ENCODE data around the gene KCTD16. TPM values are rescaled to one million over a fixed set of nuclear protein-coding genes. Genes with fewer than 3 reads are reported as not detected.

KCTD16 gene
- polyA plus RNA-seq, 1 of the 3 experiments (the other 2 are of a cell fraction) = 0.03 TPM

GRCh38 chr5:144335561-144335960, 164.9 kb downstream of the KCTD16 start:
- Histone ChIP-seq H3K9me2 (no peaks in the 10 kb centered on the region), H3K9ac (no peak overlapping the region), H3K4me3 (ENCODE audit: low read depth in 2 of 2, low read length in 1 of 2) (no peak overlapping the region), H3K27me3 (ENCODE audit: insufficient read depth) (no peaks in the 10 kb centered on the region), H3K9me3 (no peaks in the 10 kb centered on the region), H3K79me2 (ENCODE audit: insufficient read depth) (no peaks in the 10 kb centered on the region), H2AFZ (ENCODE audit: low read depth) (no peak overlapping the region), H3K27ac (ENCODE audit: low read depth in 2 of 2, low read length in 1 of 2) (no peak overlapping the region), H3K36me3 (replicated peaks in 1 of 2; ENCODE audit: control insufficient read depth in 1 of 2, insufficient read depth in 2 of 2, low read length in 1 of 2) (no peaks in the 10 kb centered on the region), H3F3A (replicated peaks; ENCODE audit: insufficient read depth) (no peaks in the 10 kb centered on the region), H4K20me1 (ENCODE audit: insufficient read depth) (no peaks in the 10 kb centered on the region), H3K4me1 (ENCODE audit: control insufficient read depth in 1 of 2, insufficient read depth in 2 of 2, low read depth in 1 of 2, low read length in 1 of 2) (peaks cover 0 to 6% of the 10 kb centered on the region in 2 experiments; a peak in 1 of 4 replicates), H3K4me2 (no peak overlapping the region)
- ChIA-PET POLR2A (no interaction called here), CTCF (interaction anchor here (0.7 to 2.2 kb wide), 3 partner anchors 13 to 17 kb away, joined by 3 to 9 read pairs (median 3); no protein-coding TSS in a partner anchor)
- no peak for DNase-seq
- 42% methylated on average over 1 of the region's 1 CpG for WGBS (ENCODE audit: low lambda C conversion rate)
- TF ChIP-seq TAF1 (IDR thresholded peaks at IDR 0.05; ENCODE audit: borderline replicate concordance, low read depth, low read length) (no peak), TCF12 (IDR thresholded peaks at IDR 0.05) (no peak), CHD2 (IDR thresholded peaks at IDR 0.05; ENCODE audit: low read length, partially characterized antibody) (no peak), RAD21 (IDR thresholded peaks at IDR 0.05; ENCODE audit: low read length) (no peak), FOXJ3 (CRISPR knock-in tag; IDR thresholded peaks at IDR 0.05) (no peak), SIN3A (IDR thresholded peaks at IDR 0.05; ENCODE audit: borderline replicate concordance, low read depth, low read length) (no peak), EZH2phosphoT487 (IDR thresholded peaks at IDR 0.05; ENCODE audit: borderline replicate concordance, low read depth) (no peak), IRF3 (IDR thresholded peaks at IDR 0.05; ENCODE audit: low read depth, low read length) (no peak), MAX (IDR thresholded peaks at IDR 0.05; ENCODE audit: low read depth) (no peak), MEF2A (IDR thresholded peaks at IDR 0.05; ENCODE audit: borderline replicate concordance, low read depth) (no peak), RFX5 (IDR thresholded peaks at IDR 0.05; ENCODE audit: low read length) (no peak), YY1 (IDR thresholded peaks at IDR 0.05; ENCODE audit: low read depth) (no peak), SMC3 (IDR thresholded peaks at IDR 0.05; ENCODE audit: low read depth, low read length) (no peak)
- TF ChIP-seq, protein P1, sequence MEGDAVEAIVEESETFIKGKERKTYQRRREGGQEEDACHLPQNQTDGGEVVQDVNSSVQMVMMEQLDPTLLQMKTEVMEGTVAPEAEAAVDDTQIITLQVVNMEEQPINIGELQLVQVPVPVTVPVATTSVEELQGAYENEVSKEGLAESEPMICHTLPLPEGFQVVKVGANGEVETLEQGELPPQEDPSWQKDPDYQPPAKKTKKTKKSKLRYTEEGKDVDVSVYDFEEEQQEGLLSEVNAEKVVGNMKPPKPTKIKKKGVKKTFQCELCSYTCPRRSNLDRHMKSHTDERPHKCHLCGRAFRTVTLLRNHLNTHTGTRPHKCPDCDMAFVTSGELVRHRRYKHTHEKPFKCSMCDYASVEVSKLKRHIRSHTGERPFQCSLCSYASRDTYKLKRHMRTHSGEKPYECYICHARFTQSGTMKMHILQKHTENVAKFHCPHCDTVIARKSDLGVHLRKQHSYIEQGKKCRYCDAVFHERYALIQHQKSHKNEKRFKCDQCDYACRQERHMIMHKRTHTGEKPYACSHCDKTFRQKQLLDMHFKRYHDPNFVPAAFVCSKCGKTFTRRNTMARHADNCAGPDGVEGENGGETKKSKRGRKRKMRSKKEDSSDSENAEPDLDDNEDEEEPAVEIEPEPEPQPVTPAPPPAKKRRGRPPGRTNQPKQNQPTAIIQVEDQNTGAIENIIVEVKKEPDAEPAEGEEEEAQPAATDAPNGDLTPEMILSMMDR (IDR thresholded peaks at IDR 0.05) = no peak
- TF ChIP-seq, protein P2, sequence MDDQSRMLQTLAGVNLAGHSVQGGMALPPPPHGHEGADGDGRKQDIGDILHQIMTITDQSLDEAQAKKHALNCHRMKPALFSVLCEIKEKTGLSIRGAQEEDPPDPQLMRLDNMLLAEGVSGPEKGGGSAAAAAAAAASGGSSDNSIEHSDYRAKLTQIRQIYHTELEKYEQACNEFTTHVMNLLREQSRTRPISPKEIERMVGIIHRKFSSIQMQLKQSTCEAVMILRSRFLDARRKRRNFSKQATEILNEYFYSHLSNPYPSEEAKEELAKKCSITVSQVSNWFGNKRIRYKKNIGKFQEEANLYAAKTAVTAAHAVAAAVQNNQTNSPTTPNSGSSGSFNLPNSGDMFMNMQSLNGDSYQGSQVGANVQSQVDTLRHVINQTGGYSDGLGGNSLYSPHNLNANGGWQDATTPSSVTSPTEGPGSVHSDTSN (IDR thresholded peaks at IDR 0.05) = no peak
- TF ChIP-seq, protein P3, sequence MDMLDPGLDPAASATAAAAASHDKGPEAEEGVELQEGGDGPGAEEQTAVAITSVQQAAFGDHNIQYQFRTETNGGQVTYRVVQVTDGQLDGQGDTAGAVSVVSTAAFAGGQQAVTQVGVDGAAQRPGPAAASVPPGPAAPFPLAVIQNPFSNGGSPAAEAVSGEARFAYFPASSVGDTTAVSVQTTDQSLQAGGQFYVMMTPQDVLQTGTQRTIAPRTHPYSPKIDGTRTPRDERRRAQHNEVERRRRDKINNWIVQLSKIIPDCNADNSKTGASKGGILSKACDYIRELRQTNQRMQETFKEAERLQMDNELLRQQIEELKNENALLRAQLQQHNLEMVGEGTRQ (IDR thresholded peaks at IDR 0.05; ENCODE audit: borderline replicate concordance, low read depth, low read length) = no peak
- TF ChIP-seq, protein P4, sequence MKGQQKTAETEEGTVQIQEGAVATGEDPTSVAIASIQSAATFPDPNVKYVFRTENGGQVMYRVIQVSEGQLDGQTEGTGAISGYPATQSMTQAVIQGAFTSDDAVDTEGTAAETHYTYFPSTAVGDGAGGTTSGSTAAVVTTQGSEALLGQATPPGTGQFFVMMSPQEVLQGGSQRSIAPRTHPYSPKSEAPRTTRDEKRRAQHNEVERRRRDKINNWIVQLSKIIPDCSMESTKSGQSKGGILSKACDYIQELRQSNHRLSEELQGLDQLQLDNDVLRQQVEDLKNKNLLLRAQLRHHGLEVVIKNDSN (IDR thresholded peaks at IDR 0.05; ENCODE audit: borderline replicate concordance, low read depth) = no peak

Data from SK-N-SH (cell line).